HG03139 (cell line): ENCODE measurements around the gene KLHL2.
"Not testable (repeated sequence)": the region's sequence is repeated elsewhere in the genome, so short reads cannot be mapped to it uniquely, and the experiment has no call there.

Source experiments
- ATAC-seq: cut with Tn5 transposase; IDR thresholded peaks from one replicate; pipeline ENCODE4 v1.9.1; 2021; ENCODE audit not compliant: unreplicated experiment

KLHL2 gene, protein sequence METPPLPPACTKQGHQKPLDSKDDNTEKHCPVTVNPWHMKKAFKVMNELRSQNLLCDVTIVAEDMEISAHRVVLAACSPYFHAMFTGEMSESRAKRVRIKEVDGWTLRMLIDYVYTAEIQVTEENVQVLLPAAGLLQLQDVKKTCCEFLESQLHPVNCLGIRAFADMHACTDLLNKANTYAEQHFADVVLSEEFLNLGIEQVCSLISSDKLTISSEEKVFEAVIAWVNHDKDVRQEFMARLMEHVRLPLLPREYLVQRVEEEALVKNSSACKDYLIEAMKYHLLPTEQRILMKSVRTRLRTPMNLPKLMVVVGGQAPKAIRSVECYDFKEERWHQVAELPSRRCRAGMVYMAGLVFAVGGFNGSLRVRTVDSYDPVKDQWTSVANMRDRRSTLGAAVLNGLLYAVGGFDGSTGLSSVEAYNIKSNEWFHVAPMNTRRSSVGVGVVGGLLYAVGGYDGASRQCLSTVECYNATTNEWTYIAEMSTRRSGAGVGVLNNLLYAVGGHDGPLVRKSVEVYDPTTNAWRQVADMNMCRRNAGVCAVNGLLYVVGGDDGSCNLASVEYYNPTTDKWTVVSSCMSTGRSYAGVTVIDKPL

DNA sequence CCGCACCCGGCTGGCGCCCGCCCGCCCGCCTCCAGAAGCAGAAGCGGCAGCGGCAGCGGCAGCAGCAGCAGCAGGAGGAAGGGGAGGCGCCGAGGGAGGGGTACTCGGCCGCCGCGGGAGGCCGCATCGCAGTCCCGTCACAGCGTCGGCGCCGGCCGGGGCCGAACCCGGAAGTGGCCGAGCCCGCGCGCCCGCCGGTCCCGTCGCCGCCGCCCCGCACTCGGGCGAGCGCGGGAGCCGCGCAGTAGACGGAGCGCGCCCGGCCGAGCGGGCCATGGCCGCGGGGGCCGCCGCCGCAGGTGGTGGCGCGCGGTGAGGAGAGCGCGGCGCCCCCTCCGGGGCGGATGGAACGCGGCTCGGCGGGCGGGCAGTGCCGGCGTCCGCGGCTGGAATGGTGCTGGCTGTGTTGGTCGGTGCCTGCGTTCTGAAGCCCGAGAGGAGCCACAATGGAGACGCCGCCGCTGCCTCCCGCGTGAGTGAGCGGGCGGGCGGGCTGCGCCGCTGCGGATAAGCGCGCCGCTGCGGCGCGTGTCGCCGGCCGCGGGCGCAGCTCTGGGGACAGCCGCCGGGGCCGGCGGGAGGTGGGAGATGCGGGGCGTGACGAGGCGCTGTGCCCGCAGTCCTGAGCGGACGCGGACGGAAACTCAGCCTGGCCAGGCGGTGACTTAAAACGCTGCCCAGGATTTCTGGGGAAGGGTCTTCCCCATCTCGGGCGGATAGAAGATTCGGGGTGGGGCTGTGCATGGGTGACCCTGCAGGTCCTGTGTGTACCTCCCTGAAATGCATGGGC lies at the start of gene KLHL2:
KLHL2 (plus strand) TSS at position 131 of the 790 bp plus-strand sequence; CDS start at position 447, 316 bp downstream.
- ATAC-seq, result peak; percentile 87

DNA sequence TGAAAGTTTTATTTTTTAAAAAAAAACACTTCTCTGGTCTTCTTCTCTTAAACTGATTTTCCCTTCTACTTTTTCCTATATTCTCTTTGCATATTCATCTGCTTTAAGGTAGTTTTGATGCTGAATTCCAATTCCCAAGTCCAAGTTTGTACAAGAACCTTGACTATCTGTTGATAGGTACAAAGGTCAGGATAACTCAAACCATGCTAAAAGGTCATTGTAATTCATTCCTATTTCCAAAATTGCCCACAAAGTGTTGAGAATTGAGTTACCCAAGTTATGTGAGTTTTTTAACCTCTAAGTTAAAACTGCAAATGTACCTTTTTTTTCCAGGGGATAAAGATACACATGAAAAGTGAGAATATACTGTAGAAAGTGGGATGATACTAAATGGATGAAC lies 48.6 kb upstream of the KLHL2 start:
- ATAC-seq, result no peak

DNA sequence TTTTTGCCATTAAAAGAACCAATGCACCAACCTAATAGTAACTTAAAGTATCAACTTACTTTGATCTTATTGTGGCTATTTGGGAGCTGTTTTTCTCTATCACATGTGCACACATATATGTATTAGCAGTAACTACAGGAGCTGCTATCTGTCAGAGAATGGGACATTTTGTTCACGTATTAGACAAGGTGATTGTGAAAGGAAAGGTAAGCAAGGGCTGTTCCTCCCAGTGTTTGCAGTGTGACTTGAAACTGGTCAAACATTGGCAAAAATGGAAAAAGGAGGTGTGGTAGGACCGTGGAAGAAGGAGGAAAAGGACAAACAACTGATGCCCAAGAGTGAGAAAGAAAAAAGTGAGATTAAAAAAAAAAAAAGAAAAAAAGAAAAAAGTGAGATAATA lies 43.1 kb upstream of the KLHL2 start:
- ATAC-seq, result no peak

DNA sequence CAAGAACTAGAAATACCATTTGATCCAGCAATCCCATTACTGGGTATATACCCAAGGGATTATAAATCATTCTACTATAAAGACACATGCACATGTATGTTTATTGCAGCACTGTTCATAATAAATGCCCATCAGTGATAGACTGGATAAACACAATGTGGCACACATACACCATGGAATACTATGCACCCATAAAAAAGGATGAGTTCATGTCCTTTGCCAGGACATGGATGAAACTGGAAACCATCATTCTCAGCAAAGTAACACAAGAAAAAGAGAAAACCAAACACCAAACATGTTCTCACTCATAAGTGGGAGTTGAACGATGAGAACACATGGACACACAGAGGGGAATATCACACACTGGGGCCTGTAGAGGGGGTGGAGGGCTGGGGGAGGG lies 40.5 kb upstream of the KLHL2 start:
- not testable (repeated sequence) for ATAC-seq

DNA sequence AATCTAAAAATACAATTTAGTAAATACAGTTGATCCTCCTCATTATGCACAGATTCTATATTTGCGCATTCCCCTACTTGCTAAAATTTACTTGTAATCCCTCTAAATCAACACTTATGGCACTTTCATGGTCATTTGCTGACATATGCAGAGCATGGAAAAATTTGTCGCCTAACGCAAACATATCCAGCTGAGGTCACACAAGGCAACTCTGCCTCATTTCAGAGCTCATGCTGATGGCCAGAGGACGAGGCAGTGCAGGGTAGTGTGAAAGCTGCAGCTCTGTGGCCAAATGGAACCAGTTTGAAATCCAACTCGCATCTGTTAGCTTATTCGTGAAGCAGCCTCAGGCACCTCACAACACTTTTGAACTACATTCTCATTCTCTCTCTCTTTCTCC lies 39.7 kb upstream of the KLHL2 start:
- no peak for ATAC-seq

GRCh38 chr4:165170819-165171218 lies 36.5 kb upstream of the KLHL2 start:
- no peak for ATAC-seq

GRCh38 chr4:165175470-165175869 lies 31.9 kb upstream of the KLHL2 start:
- ATAC-seq, result not testable (repeated sequence)

- no peak for ATAC-seq
Measured at GRCh38 chr4:165175879-165176278, 31.5 kb upstream of the KLHL2 start.

- ATAC-seq, result no peak
Measured at GRCh38 chr4:165177725-165178666, 29.4 kb upstream of the KLHL2 start.

GRCh38 chr4:165184220-165184619 lies 23.1 kb upstream of the KLHL2 start:
- no peak for ATAC-seq

GRCh38 chr4:165184998-165185397 lies 22.4 kb upstream of the KLHL2 start:
- not testable (repeated sequence) for ATAC-seq

- no peak for ATAC-seq
Measured at GRCh38 chr4:165185448-165185847, 21.9 kb upstream of the KLHL2 start.

DNA sequence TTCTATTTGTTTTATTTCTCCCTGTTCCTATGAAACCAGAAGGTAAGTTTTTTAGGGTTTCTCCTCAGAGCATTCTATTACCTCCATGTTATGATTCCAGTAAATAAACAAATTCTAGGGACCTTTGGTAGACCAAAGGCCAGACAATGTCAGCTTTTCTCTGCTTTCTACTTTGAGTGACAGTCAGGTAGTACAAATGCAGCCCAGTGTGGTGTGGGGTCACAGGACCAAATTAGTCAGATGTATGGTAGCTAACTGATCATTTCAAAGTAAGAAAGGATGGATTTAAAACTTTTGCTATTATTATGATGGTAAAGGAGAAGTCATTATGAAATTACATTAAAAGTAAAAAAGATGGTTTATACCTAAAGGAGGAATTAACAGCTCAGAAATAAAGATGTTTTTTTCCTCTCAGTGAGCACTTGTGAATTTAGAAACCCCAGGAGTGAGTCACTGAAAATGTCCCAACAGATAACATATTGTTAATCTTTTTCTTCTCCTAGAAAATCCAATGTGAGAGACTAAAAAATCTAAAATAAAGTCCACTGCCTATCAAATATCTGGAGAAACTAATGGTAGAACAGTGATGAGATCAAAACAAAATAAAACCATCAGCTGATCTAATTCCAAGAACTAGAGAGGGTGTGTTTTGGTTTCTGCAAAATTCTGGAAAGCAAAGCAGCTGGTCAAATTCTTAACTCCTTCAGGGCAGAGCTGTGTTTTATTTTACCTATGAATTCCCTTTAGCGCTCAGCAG lies 16.6 kb upstream of the KLHL2 start:
- no peak for ATAC-seq

GRCh38 chr4:165191348-165191656 lies 16.1 kb upstream of the KLHL2 start:
- ATAC-seq, result no peak

DNA sequence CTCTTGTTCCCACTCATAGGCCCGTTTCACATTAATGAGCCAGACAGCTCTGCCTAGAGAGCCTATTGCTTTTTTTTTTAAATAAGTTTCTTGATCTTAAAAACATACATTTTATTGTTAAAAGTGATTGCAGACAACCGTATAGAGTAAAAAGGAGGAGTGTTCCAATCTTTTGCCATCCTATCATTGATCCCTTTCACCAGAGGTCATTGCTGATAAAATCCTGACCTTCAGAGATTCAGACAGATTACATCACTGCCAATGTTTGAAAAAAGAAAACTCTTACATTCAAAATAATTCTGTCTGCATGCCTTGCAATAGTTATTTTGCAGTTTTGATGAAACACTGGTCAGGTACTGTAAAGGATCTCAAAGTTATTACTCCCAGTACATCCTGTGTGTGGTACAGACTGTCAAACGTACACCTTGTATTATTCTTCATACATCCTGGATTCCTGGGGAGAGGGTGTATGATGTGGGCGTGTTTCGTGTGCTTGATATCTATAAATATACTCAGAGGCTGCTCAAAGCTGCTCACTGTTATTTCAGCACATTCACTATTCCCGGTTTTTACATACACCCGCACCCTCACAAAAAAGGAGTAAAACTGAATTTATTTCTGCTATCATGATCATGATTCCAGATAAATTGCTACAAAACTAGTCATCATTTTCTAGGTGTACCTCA lies 15.4 kb upstream of the KLHL2 start:
- no peak for ATAC-seq

DNA sequence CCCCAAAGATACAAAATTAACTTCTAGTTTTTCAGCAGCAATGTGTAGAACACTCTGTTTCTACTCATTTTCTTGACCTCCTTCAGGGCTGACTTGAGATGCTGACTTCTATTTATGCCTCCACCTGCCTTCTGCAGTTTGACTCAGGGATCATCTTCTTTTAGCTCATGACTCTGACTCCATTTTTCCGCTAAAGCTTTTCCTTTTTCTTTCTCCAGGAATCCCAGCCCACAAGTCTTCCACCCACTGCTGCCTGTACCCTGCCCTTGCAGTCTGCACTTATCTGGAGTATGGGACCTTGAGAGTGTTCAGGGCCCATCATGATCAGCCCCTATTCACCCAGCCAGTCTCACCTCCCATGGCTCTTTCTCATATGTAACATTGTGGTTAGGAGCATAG lies 14.9 kb upstream of the KLHL2 start:
- no peak for ATAC-seq

DNA sequence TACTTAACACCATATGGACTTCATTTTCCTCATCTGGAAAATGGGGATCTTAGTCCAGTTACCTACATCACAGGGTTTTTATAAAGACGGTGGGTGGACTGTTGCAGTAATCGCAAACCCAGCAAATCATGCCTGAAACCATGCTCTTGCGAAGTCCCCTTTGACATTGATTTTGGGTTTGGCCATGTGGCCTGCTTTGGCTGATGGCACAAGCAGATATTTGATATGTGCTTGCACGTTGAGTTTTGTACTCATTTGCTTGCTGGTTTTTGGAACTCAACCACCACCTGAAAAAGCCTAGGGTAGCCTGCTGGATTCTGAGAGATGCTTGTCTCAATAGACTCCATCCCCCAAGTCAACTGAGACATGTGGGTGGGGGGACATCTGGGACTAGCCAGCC lies 14.4 kb upstream of the KLHL2 start:
- no peak for ATAC-seq

GRCh38 chr4:165194368-165194767 lies 13.0 kb upstream of the KLHL2 start:
- no peak for ATAC-seq

DNA sequence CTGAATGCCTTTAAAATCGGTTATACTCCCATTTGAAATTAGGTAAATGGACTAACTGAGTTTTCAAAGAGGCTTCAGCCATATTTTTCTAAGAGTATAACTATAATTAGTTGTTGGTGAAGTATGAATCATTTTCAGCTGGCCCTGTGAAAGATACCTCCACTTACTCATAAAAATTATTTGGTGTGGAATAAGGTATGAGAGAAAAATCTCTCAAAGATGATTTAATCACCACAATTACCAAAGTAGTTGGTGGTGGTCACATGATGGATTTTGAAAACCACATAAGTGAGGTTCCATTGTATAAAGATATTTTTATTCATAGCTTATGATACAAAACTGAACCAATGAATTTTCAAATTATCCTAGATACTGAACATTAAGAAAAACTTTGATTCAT lies 9.0 kb upstream of the KLHL2 start:
- ATAC-seq, result no peak

- no peak for ATAC-seq
Measured at GRCh38 chr4:165199286-165199685, 8.1 kb upstream of the KLHL2 start.
